Hepatocyte (in vitro differentiated cells): ENCODE measurements around the gene FAM83D. TPM values are rescaled to one million over a fixed set of nuclear protein-coding genes. Genes with fewer than 3 reads are reported as not detected.

Experiments
- DNase-seq: peaks from one replicate; pipeline ENCODE4 v3.0.0-alpha.2; 2016; ENCODE audit warnings: low spot score
- H2AFZ ChIP-seq: fragments of 200-600 bp; sonication (generic); 2 replicates; pipeline ENCODE4 v1.6.0; 2016; ENCODE audit warnings: antibody characterized with exemption, mild to moderate bottlenecking
- H3K27ac ChIP-seq: fragments of 200-600 bp; sonication (generic); 2 replicates; pipeline ENCODE4 v1.5.1; 2016; ENCODE audit warnings: mild to moderate bottlenecking
- H3K27me3 ChIP-seq: fragments of 200-600 bp; sonication (generic); 2 replicates; pipeline ENCODE4 v1.6.1; 2016
- H3K36me3 ChIP-seq: fragments of 200-600 bp; sonication (generic); replicated peaks from 2 replicates; pipeline ENCODE4 v1.5.1; 2016; ENCODE audit warnings: low read depth; ENCODE audit not compliant: insufficient read depth
- H3K4me1 ChIP-seq: fragments of 200-600 bp; sonication (generic); 2 replicates; pipeline ENCODE4 v1.5.1; 2016; ENCODE audit warnings: mild to moderate bottlenecking, moderate library complexity; ENCODE audit not compliant: insufficient read depth
- H3K4me2 ChIP-seq: fragments of 200-600 bp; sonication (generic); 2 replicates; pipeline ENCODE4 v1.6.0; 2016
- H3K4me3 ChIP-seq: fragments of 200-600 bp; sonication (generic); 2 replicates; pipeline ENCODE4 v1.5.1; 2016; ENCODE audit warnings: mild to moderate bottlenecking
- H3K79me2 ChIP-seq: fragments of 200-600 bp; sonication (generic); 2 replicates; pipeline ENCODE4 v1.6.0; 2017; ENCODE audit warnings: mild to moderate bottlenecking
- H3K9me2 ChIP-seq: fragments of 200-600 bp; sonication (generic); replicated peaks from 2 replicates; pipeline ENCODE4 v1.6.0; 2017; ENCODE audit warnings: mild to moderate bottlenecking; ENCODE audit not compliant: insufficient read depth
- H3K9me3 ChIP-seq: fragments of 200-600 bp; sonication (generic); 2 replicates; pipeline ENCODE4 v1.5.1; 2016; ENCODE audit warnings: low read depth, mild to moderate bottlenecking
- H4K20me1 ChIP-seq: fragments of 200-600 bp; sonication (generic); 2 replicates; pipeline ENCODE4 v1.6.0; 2016; ENCODE audit warnings: mild to moderate bottlenecking; ENCODE audit not compliant: insufficient read depth, poor library complexity, severe bottlenecking
- EZH2 ChIP-seq: fragments of 200-600 bp; sonication (generic); IDR thresholded peaks from 2 replicates; pipeline ENCODE4 v1.6.1; 2016; ENCODE audit warnings: antibody characterized with exemption, mild to moderate bottlenecking, borderline replicate concordance
- EZH2phosphoT487 ChIP-seq: fragments of 200-600 bp; sonication (generic); IDR thresholded peaks from one replicate; pipeline ENCODE4 v1.6.1; 2018; ENCODE audit warnings: antibody characterized with exemption, mild to moderate bottlenecking, low read depth, moderate library complexity; ENCODE audit not compliant: unreplicated experiment, severe bottlenecking
- WGBS: methylation state at CpG from one replicate; pipeline ENCODE4 v1.1.6; 2016; ENCODE audit warnings: low lambda C conversion rate; ENCODE audit errors: missing lambda C conversion rate; 5-methylcytosine and 5-hydroxymethylcytosine counted together
- polyA plus RNA-seq: library from polyadenylated mRNA; unstranded; fragments of >200 nt; fragmentation: Nextera tagmentation; extraction: Ambion mirVana; gene quantifications from 2 replicates; pipeline ENCODE4 v1.2.1, GENCODE V29; 2016
- small RNA-seq: library from RNA; depleted of rRNA; stranded (forward); fragments of <200 nt; gene quantifications from one replicate; pipeline ENCODE3, GENCODE V24; 2014
- total RNA-seq: library from RNA; depleted of rRNA; stranded (reverse); fragments of >200 nt; gene quantifications from 2 replicates; pipeline ENCODE4 v1.2.3, GENCODE V29; 2014
- TF ChIP-seq, protein P1 (sequence below): fragments of 200-600 bp; sonication (generic); IDR thresholded peaks from 2 replicates; pipeline ENCODE4 v1.5.1; 2016; ENCODE audit warnings: antibody characterized with exemption, mild to moderate bottlenecking; ENCODE audit not compliant: poor library complexity

The FAM83D gene
- total and polyA plus RNA-seq, 2 experiments from 2014 or later, result 5.4 to 6.3 TPM

DNA sequence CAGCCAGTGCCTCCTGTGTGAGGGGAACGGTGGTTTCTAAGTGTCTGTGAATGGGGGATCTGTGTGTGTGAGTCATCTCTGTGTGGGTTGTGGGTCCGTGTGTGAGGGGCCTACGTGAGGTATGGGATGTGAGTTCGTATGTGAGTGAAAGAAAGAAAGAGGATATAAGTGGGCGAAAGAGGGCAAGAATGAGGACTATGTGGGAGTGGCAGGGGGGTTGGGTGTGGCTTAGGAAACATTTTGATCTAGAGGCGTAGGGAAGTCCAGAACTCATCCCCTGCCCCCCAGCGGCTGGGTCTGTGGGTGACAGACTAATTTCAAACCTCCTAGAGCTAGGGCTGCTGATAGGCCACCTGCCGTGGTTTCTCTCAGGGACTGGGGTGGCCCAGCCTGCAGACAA is 71.4 kb downstream of the FAM83D start:
- Histone ChIP-seq H3K4me3 (no peak overlapping the region), H3K4me2 (no peak overlapping the region), H3K79me2 (no peaks in the 10 kb centered on the region), H3K4me1 (no peaks in the 10 kb centered on the region), H3K27ac (no peak overlapping the region), H3K9me3 (no peaks in the 10 kb centered on the region), H3K27me3 (no peaks in the 10 kb centered on the region), H3K36me3 (no peaks in the 10 kb centered on the region), H4K20me1 (no peaks in the 10 kb centered on the region), H2AFZ (no peak overlapping the region), H3K9me2 (no peaks in the 10 kb centered on the region)
- 91% methylated on average over 8 of the region's 8 CpGs for WGBS
- TF ChIP-seq EZH2phosphoT487 (no peak), EZH2 (no peak)
- TF ChIP-seq, protein P1, sequence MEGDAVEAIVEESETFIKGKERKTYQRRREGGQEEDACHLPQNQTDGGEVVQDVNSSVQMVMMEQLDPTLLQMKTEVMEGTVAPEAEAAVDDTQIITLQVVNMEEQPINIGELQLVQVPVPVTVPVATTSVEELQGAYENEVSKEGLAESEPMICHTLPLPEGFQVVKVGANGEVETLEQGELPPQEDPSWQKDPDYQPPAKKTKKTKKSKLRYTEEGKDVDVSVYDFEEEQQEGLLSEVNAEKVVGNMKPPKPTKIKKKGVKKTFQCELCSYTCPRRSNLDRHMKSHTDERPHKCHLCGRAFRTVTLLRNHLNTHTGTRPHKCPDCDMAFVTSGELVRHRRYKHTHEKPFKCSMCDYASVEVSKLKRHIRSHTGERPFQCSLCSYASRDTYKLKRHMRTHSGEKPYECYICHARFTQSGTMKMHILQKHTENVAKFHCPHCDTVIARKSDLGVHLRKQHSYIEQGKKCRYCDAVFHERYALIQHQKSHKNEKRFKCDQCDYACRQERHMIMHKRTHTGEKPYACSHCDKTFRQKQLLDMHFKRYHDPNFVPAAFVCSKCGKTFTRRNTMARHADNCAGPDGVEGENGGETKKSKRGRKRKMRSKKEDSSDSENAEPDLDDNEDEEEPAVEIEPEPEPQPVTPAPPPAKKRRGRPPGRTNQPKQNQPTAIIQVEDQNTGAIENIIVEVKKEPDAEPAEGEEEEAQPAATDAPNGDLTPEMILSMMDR, result no peak
- no peak for DNase-seq

DNA sequence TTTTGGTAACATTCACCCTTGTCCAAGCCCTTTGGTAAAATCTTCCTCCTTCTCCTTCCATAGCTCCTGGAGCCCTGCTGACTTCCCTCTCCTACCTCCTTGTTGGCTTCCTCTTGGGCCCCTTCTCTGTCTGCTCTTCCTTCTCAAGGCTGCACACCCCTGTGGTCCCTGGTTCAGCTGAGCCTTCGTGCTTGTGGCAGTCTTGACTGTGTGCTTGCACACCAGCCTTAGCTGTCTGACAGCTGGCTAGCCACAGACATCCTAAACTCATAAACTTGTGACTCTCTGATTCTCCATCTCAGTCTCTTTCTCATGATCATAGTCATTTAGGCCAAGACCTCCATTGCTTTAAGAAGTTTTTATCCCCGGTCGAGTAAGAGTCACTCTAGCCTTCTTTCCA is 73.0 kb downstream of the FAM83D start:
- Histone ChIP-seq H3K9me3 (no peaks in the 10 kb centered on the region), H3K4me2 (no peak overlapping the region), H3K36me3 (no peaks in the 10 kb centered on the region), H2AFZ (no peak overlapping the region), H4K20me1 (no peaks in the 10 kb centered on the region), H3K9me2 (no peaks in the 10 kb centered on the region), H3K27ac (no peak overlapping the region), H3K27me3 (no peaks in the 10 kb centered on the region), H3K4me3 (no peak overlapping the region), H3K79me2 (no peaks in the 10 kb centered on the region), H3K4me1 (no peaks in the 10 kb centered on the region)
- no peak for DNase-seq
- WGBS, result 89% methylated on average over 3 of the region's 3 CpGs
- TF ChIP-seq EZH2, result no peak
- TF ChIP-seq, protein P1, result no peak
- TF ChIP-seq EZH2phosphoT487, result no peak

DNA sequence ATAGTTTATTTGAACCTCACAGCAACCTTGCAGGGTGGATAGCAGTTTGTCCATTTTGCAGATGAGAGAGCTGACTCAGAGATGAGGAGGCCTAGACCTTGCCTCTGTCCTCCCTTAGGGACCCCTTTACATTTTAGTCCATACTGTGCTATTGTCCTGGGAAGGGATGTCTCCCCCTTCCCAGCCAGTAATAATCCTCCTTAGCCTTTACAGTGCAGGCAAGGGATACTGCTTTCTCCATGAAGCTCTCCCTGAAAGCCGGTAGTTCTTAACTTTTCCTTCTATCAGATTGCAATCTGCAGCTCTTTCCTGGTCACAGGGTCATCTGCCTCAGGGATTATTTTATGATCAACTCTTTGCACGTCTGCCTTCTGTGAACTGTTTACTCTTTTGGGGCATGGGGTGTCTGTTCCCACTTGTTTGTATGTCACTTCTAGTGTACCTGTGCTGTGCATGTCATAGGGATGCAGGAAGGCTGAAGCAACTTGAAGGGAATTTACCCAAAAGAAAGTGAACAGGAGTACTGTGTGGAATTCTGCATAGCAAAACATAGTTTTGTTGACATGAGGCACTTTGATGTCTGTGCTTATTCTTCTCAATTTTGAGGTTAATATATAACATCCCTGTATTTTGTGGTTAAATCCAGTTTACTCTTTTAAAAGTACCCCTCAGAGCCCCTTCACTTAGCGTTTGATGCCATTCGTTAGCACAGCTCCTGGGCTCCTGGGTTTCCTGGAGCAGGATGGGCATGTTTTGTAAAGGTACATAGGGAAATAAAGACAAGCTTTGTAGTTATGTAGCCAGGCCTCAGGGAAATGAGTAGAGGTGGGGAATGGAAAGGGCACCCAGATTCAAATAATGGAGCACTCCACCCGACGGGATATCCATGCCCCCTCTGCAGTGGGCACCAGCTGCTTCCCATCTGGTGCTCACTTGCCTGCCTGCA is 74.0 kb downstream of the FAM83D start:
- no peak overlapping the region for H2AFZ ChIP-seq
- no peak for DNase-seq
- no peaks in the 10 kb centered on the region for H3K79me2 ChIP-seq
- 83% methylated on average over 6 of the region's 6 CpGs for WGBS
- no peaks in the 10 kb centered on the region for H3K27me3 ChIP-seq
- no peak overlapping the region for H3K27ac ChIP-seq
- no peak overlapping the region for H3K4me2 ChIP-seq
- H3K4me1 ChIP-seq, result no peaks in the 10 kb centered on the region
- no peaks in the 10 kb centered on the region for H3K36me3 ChIP-seq
- TF ChIP-seq, protein P1, result no peak
- H3K4me3 ChIP-seq, result no peak overlapping the region
- H4K20me1 ChIP-seq, result no peaks in the 10 kb centered on the region
- H3K9me3 ChIP-seq, result no peaks in the 10 kb centered on the region
- no peaks in the 10 kb centered on the region for H3K9me2 ChIP-seq

Small RNA genes lying within 50 kb of the gene (small RNA-seq; reads per million reads assigned to genes)
- not detected for gene AL023803.1

Other genes with a start within 250 kb of the FAM83D start
- not detected in 2 replicates for gene SLC32A1, start 201.9 kb upstream of the FAM83D start, total RNA-seq
- not detected in 2 replicates for gene SLC32A1, start 201.9 kb upstream of the FAM83D start, polyA plus RNA-seq
- gene ACTR5, start 178.0 kb upstream of the FAM83D start, total RNA-seq, result 5.4 and 8.5 TPM in 2 replicates
- gene ACTR5, start 178.0 kb upstream of the FAM83D start, polyA plus RNA-seq, result 8.1 and 10.1 TPM in 2 replicates
- gene PPP1R16B, start 120.7 kb upstream of the FAM83D start, total RNA-seq, result 0.33 and 0.40 TPM in 2 replicates
- gene PPP1R16B, start 120.7 kb upstream of the FAM83D start, polyA plus RNA-seq, result 0.28 TPM in 1 of 2 replicates, not detected in the other
- gene DHX35, start 35.9 kb downstream of the FAM83D start, total RNA-seq, result 8.6 and 10.6 TPM in 2 replicates
- 4.4 and 6.7 TPM in 2 replicates for gene DHX35, start 35.9 kb downstream of the FAM83D start, polyA plus RNA-seq